ENCODE data around the gene HIPK3.
"Not testable (repeated sequence)": the region's sequence is repeated elsewhere in the genome, so short reads cannot be mapped to it uniquely, and the experiment has no call there.

Gene HIPK3

GRCh38 chr11:33258631-33259205 lies 1.5 kb downstream of the HIPK3 start:
- peak in 10 of 56 donors; percentile 17 to 69 (median 38) for DNase-seq

- DNase-seq = no peak
These were observed 2.7 kb downstream of the HIPK3 start for GRCh38 chr11:33259869-33260268.

- DNase-seq = not testable (repeated sequence)
These were observed 4.2 kb downstream of the HIPK3 start for GRCh38 chr11:33261350-33261749.

- no peak for DNase-seq
These were observed 4.9 kb downstream of the HIPK3 start for GRCh38 chr11:33262011-33262645.

GRCh38 chr11:33263549-33263948 lies 6.4 kb downstream of the HIPK3 start:
- DNase-seq = no peak

GRCh38 chr11:33264926-33265325 lies 7.7 kb downstream of the HIPK3 start:
- DNase-seq = no peak

- no peak for DNase-seq
These were observed 9.4 kb downstream of the HIPK3 start for GRCh38 chr11:33266393-33267215.

- no peak for DNase-seq
These were observed 11.9 kb downstream of the HIPK3 start for GRCh38 chr11:33268945-33269540.

GRCh38 chr11:33269822-33270221 lies 12.6 kb downstream of the HIPK3 start:
- no peak for DNase-seq

GRCh38 chr11:33271059-33271458 lies 13.9 kb downstream of the HIPK3 start:
- DNase-seq = no peak

- DNase-seq = no peak
These were observed 15.3 kb downstream of the HIPK3 start for GRCh38 chr11:33272338-33273107.

GRCh38 chr11:33273656-33274055 lies 16.5 kb downstream of the HIPK3 start:
- no peak for DNase-seq

- DNase-seq = no peak
These were observed 23.2 kb downstream of the HIPK3 start for GRCh38 chr11:33280411-33280810.

- no peak for DNase-seq
These were observed 24.6 kb downstream of the HIPK3 start for GRCh38 chr11:33281758-33282157.

GRCh38 chr11:33284818-33285217 lies 27.6 kb downstream of the HIPK3 start:
- DNase-seq = no peak

GRCh38 chr11:33290319-33290718 lies 33.1 kb downstream of the HIPK3 start:
- peak in 1 of 56 donors; percentile 5 for DNase-seq

- DNase-seq = no peak
These were observed 34.0 kb downstream of the HIPK3 start for GRCh38 chr11:33291004-33291777.

- no peak for DNase-seq
These were observed 35.1 kb downstream of the HIPK3 start for GRCh38 chr11:33292311-33292710.

- DNase-seq = no peak
These were observed 37.0 kb downstream of the HIPK3 start for GRCh38 chr11:33294224-33294623.

GRCh38 chr11:33294797-33295196 lies 37.6 kb downstream of the HIPK3 start:
- DNase-seq = no peak

- DNase-seq = no peak
These were observed 39.5 kb downstream of the HIPK3 start for GRCh38 chr11:33296695-33297094.
